KMS-11 (cell line): ENCODE data around the gene S1PR5.

ENCODE experiments used
- H2AFZ ChIP-seq: fragments of 200-600 bp; sonication (generic); 2 replicates; pipeline ENCODE4 v1.6.1; 2016; ENCODE audit warnings: antibody characterized with exemption, mixed run types, low read depth
- H3K27ac ChIP-seq: fragments of 200-600 bp; sonication (generic); 2 replicates; pipeline ENCODE4 v1.6.1; 2016; ENCODE audit warnings: mild to moderate bottlenecking, mixed run types
- H3K27me3 ChIP-seq: fragments of 200-600 bp; sonication (generic); 2 replicates; pipeline ENCODE4 v1.6.1; 2017; ENCODE audit warnings: mild to moderate bottlenecking, low read depth, mixed run types, moderate library complexity; ENCODE audit not compliant: insufficient read depth
- H3K36me3 ChIP-seq: fragments of 200-600 bp; sonication (generic); 2 replicates; pipeline ENCODE4 v1.6.1; 2017; ENCODE audit warnings: mild to moderate bottlenecking, mixed run types; ENCODE audit not compliant: insufficient read depth
- H3K4me1 ChIP-seq: fragments of 200-600 bp; sonication (generic); 2 replicates; pipeline ENCODE4 v1.6.1; 2016; ENCODE audit warnings: mild to moderate bottlenecking, low read depth, mixed run types; ENCODE audit not compliant: poor library complexity, severe bottlenecking
- H3K4me2 ChIP-seq: fragments of 200-600 bp; sonication (generic); 2 replicates; pipeline ENCODE4 v1.7.0; 2016; ENCODE audit warnings: mild to moderate bottlenecking, mixed run types
- H3K4me3 ChIP-seq: fragments of 200-600 bp; sonication (generic); IDR thresholded peaks from 2 replicates; pipeline ENCODE4 v1.6.1; 2017; ENCODE audit warnings: low read depth, low read length, mixed read lengths; ENCODE audit not compliant: insufficient read depth
- H3K79me2 ChIP-seq: fragments of 200-600 bp; sonication (generic); 2 replicates; pipeline ENCODE4 v1.6.1; 2016; ENCODE audit warnings: low read depth, mixed run types; ENCODE audit not compliant: insufficient read depth
- H3K9ac ChIP-seq: fragments of 200-600 bp; sonication (generic); 2 replicates; pipeline ENCODE4 v1.6.1; 2016; ENCODE audit warnings: mild to moderate bottlenecking, mixed run types
- H4K20me1 ChIP-seq: fragments of 200-600 bp; sonication (generic); 2 replicates; pipeline ENCODE4 v1.6.1; 2016; ENCODE audit warnings: mild to moderate bottlenecking, mixed run types; ENCODE audit not compliant: insufficient read depth
- CTCF ChIP-seq: fragments of 200-600 bp; sonication (generic); conservative IDR thresholded peaks from 2 replicates; pipeline ENCODE4 v1.6.1; 2017; ENCODE audit warnings: low read depth, mild to moderate bottlenecking, antibody characterized with exemption, low read length, moderate library complexity, mixed read lengths

The S1PR5 gene

GRCh38 chr19:10525636-10526035 is 8.4 kb upstream of the S1PR5 start:
- Histone ChIP-seq H4K20me1 (no peaks in the 10 kb centered on the region), H3K36me3 (no peaks in the 10 kb centered on the region), H3K79me2 (no peaks in the 10 kb centered on the region), H3K4me1 (no peaks in the 10 kb centered on the region), H3K9ac (no peak overlapping the region), H3K27me3 (no peaks in the 10 kb centered on the region), H3K27ac (no peak overlapping the region), H3K4me2 (no peak overlapping the region), H3K4me3 (no peak overlapping the region), H2AFZ (no peak overlapping the region)
- no peak for TF ChIP-seq CTCF

- no peak for TF ChIP-seq CTCF
- Histone ChIP-seq H4K20me1 (no peaks in the 10 kb centered on the region), H3K4me1 (no peaks in the 10 kb centered on the region), H3K27me3 (peaks cover 14% of the 10 kb centered on the region), H3K4me2 (no peak overlapping the region), H3K9ac (no peak overlapping the region), H3K27ac (no peak overlapping the region), H3K36me3 (no peaks in the 10 kb centered on the region), H3K4me3 (no peak overlapping the region), H2AFZ (no peak overlapping the region), H3K79me2 (no peaks in the 10 kb centered on the region)
These were observed 5.9 kb upstream of the S1PR5 start for GRCh38 chr19:10523135-10523636.

DNA sequence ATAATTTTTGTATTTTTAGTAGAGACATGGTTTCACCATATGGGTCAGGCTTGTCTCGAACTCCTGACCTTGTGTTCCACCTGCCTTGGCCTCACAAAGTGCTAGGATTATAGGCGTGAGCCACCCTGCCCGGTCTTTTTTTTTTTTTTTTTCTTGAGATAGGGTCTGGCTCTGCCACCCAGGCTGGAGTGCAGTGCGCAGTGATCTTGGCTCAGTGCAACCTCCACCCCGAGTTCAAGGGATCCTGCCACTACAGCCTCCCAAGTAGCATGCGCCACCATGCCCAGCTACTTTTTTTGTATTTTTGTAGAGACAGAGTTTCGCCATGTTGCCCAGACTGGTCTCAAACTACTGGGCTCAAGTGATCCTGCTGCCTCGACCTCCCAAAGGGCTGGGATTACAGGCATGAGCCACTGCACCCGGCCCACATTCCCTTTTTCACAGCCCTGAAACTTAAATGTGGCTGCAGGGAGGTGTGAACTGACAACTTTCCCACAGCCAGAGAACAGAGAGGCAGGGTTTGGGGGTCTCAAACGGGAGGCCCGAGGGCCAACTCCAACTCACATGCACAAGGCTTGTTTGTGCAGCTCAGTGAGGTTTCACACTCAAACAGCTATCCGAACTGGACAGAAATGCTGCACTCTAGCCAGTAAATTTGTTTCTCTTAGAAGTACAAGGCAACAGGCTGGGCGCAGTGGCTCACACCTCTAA is 4.4 kb upstream of the S1PR5 start:
- Histone ChIP-seq H3K27ac (no peak overlapping the region), H2AFZ (no peak overlapping the region), H3K27me3 (peaks cover 19% of the 10 kb centered on the region), H3K4me1 (no peaks in the 10 kb centered on the region), H3K79me2 (no peaks in the 10 kb centered on the region), H4K20me1 (no peaks in the 10 kb centered on the region), H3K4me3 (no peak overlapping the region), H3K36me3 (no peaks in the 10 kb centered on the region), H3K9ac (no peak overlapping the region), H3K4me2 (no peak overlapping the region)
- no peak for TF ChIP-seq CTCF

GRCh38 chr19:10520652-10521318 is 3.5 kb upstream of the S1PR5 start:
- no peak overlapping the region for H3K4me3 ChIP-seq
- H3K9ac ChIP-seq = no peak overlapping the region
- no peak overlapping the region for H3K4me2 ChIP-seq
- H3K36me3 ChIP-seq = no peaks in the 10 kb centered on the region
- no peak overlapping the region for H2AFZ ChIP-seq
- H3K79me2 ChIP-seq = no peaks in the 10 kb centered on the region
- H3K4me1 ChIP-seq = no peaks in the 10 kb centered on the region
- TF ChIP-seq CTCF = no peak
- no peak overlapping the region for H3K27ac ChIP-seq
- H4K20me1 ChIP-seq = no peaks in the 10 kb centered on the region
- peaks cover 19% of the 10 kb centered on the region for H3K27me3 ChIP-seq
